Karpas-422 (cell line): Measurements from ENCODE around the gene GSTM1. TPM values are rescaled to one million over a fixed set of nuclear protein-coding genes. Genes with fewer than 3 reads are reported as not detected.

Experiments
- DNase-seq: peaks from one replicate; pipeline ENCODE4 v3.0.0-alpha.2; 2015
- H2AFZ ChIP-seq: fragments of 200-600 bp; sonication (generic); 2 replicates; pipeline ENCODE4 v1.6.1; 2014; ENCODE audit warnings: antibody characterized with exemption, low read length, mixed read lengths
- H3K27ac ChIP-seq: fragments of 200-600 bp; sonication (generic); 2 replicates; pipeline ENCODE4 v1.5.1; 2014; ENCODE audit warnings: mild to moderate bottlenecking, low read length, moderate library complexity
- H3K27me3 ChIP-seq: fragments of 200-600 bp; sonication (generic); 2 replicates; pipeline ENCODE4 v1.6.1; 2014; ENCODE audit warnings: low read length, mixed read lengths
- H3K36me3 ChIP-seq: fragments of 200-600 bp; sonication (generic); 2 replicates; pipeline ENCODE4 v1.6.1; 2014; ENCODE audit warnings: low read length, mixed read lengths; ENCODE audit not compliant: insufficient read depth
- H3K4me1 ChIP-seq: fragments of 200-600 bp; sonication (generic); 2 replicates; pipeline ENCODE4 v1.6.1; 2014; ENCODE audit warnings: mild to moderate bottlenecking, low read length, mixed read lengths
- H3K4me2 ChIP-seq: fragments of 200-600 bp; sonication (generic); 2 replicates; pipeline ENCODE4 v1.6.1; 2014; ENCODE audit warnings: low read length, low read depth, mild to moderate bottlenecking; ENCODE audit not compliant: poor library complexity, severe bottlenecking
- H3K4me3 ChIP-seq: fragments of 200-600 bp; sonication (generic); 2 replicates; pipeline ENCODE4 v1.5.1; 2014; ENCODE audit warnings: mild to moderate bottlenecking, antibody characterized with exemption, low read length, mixed read lengths
- H3K79me2 ChIP-seq: fragments of 200-600 bp; sonication (generic); 2 replicates; pipeline ENCODE4 v1.6.1; 2014; ENCODE audit warnings: mild to moderate bottlenecking, low read length, mixed read lengths
- H3K9ac ChIP-seq: fragments of 200-600 bp; sonication (generic); 2 replicates; pipeline ENCODE4 v1.6.0; 2014; ENCODE audit warnings: low read length
- H3K9me2 ChIP-seq: fragments of 200-600 bp; sonication (generic), shearing (Covaris generic); replicated peaks from 2 replicates; pipeline ENCODE4 v1.6.0; 2014; ENCODE audit warnings: mild to moderate bottlenecking, low read length, moderate library complexity; ENCODE audit not compliant: insufficient read depth
- H3K9me3 ChIP-seq: fragments of 300-700, 200-600 bp; sonication (generic); 2 replicates; pipeline ENCODE4 v1.6.1; 2014; ENCODE audit warnings: low read length, mixed read lengths
- H4K20me1 ChIP-seq: fragments of 200-600 bp; sonication (generic); 2 replicates; pipeline ENCODE4 v1.6.1; 2014; ENCODE audit warnings: mild to moderate bottlenecking, antibody characterized with exemption, low read length, low read depth; ENCODE audit not compliant: insufficient read depth
- total RNA-seq: library from RNA; depleted of rRNA; stranded (reverse); fragments of >200 nt; shearing (Covaris generic); gene quantifications from 2 replicates; pipeline ENCODE4 v1.2.3, GENCODE V29; 2014; ENCODE audit warnings: low replicate concordance; rRNA removed

Gene GSTM1
- 8.5 and 14.4 TPM in 2 replicates for total RNA-seq

- no peak within 1 kb of the TSS for H3K27ac ChIP-seq
- H3K9ac ChIP-seq = peak within 1 kb of the TSS; percentile 73
- peaks cover 4% of the 10 kb centered on the region; the same call in 1 of the 2 replicates for H3K4me1 ChIP-seq
- peak; percentile 82 for DNase-seq
- no peaks in the 10 kb centered on the region for H3K27me3 ChIP-seq
- no peaks in the 10 kb centered on the region for H3K9me3 ChIP-seq
- H3K4me3 ChIP-seq = peak within 1 kb of the TSS; percentile 63
- H3K9me2 ChIP-seq = no peaks in the 10 kb centered on the region
- no peaks in the 10 kb centered on the region for H4K20me1 ChIP-seq
- H3K79me2 ChIP-seq = no peaks in the 10 kb centered on the region
- peak within 1 kb of the TSS; percentile 62 for H3K4me2 ChIP-seq
- peak within 1 kb of the TSS; percentile 89 for H2AFZ ChIP-seq
- H3K36me3 ChIP-seq = no peaks in the 10 kb centered on the region
These were observed at the start of gene GSTM1 for GRCh38 chr1:109687641-109688499. GSTM1 (plus strand) TSS chr1:109687817; CDS start chr1:109687874, 57 bp downstream.

DNA sequence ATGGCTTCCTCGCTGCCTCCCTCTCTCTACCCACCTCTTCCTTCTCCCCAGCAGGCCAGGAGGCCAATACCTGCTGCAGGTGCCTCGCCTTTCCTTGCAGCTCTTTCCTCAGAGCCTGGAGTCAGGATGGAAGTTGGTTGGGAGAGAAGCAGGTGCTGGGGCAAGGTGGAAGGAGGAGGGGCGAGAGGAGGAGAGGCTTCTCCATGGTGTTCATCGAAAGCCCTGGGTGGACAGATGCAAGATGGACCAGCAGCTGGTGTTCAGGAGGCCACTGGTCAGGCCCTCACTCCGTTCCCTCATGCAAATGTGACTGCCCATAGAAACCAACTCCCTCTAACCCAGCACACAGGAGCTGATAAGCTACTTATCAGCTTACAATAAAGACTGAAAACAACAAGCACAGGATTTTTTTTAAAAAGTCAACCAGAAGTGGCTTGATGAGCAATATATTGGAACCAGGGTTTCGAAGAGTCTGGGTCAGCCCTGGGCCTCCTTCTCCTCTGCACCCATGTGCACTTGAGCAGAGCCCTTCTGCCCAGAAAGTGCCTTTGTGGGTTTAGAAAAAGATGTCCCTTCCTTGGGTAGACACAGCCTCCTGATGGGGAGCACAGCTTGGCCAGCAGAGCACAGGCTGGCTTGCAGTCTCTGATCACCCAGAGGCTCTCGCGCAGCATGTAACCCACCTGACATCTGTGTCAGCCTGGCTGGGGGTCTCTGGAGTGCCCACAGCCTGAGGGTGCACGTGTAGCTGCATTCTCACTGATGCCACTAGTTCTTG, 48.4 kb upstream of the GSTM1 start:
- H3K36me3 ChIP-seq = no peaks in the 10 kb centered on the region
- H3K9me3 ChIP-seq = no peaks in the 10 kb centered on the region
- peaks cover 4% of the 10 kb centered on the region for H3K4me1 ChIP-seq
- H2AFZ ChIP-seq = no peak overlapping the region
- H3K79me2 ChIP-seq = no peaks in the 10 kb centered on the region
- no peaks in the 10 kb centered on the region for H3K9me2 ChIP-seq
- no peak overlapping the region for H3K9ac ChIP-seq
- no peaks in the 10 kb centered on the region for H3K27me3 ChIP-seq
- H3K4me3 ChIP-seq = no peak overlapping the region
- no peak for DNase-seq
- no peak overlapping the region for H3K4me2 ChIP-seq
- no peak overlapping the region for H3K27ac ChIP-seq
- H4K20me1 ChIP-seq = no peaks in the 10 kb centered on the region

DNA sequence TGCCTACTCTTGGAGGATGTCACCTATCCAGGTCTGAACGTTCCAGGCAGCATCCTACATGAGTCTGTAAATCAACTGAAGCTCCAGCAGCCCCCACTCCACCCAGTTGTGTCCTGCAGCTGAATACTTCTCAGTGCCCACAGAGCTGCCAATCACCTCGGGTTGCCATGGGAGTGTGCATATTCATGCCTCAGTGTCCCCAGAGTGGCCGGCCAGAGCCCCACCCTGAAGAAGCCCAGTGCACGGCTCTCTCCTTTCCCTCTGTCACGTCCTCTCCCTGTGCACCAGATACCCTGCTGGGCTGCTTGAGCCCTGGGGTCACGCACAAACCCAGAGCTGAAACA, 47.8 kb upstream of the GSTM1 start:
- Histone ChIP-seq H4K20me1 (no peaks in the 10 kb centered on the region), H3K4me1 (peaks cover 4% of the 10 kb centered on the region), H3K4me2 (no peak overlapping the region), H3K9ac (no peak overlapping the region), H3K9me2 (no peaks in the 10 kb centered on the region), H2AFZ (no peak overlapping the region), H3K27ac (no peak overlapping the region), H3K4me3 (no peak overlapping the region), H3K79me2 (no peaks in the 10 kb centered on the region), H3K27me3 (no peaks in the 10 kb centered on the region), H3K36me3 (no peaks in the 10 kb centered on the region), H3K9me3 (no peaks in the 10 kb centered on the region)
- DNase-seq = no peak

DNA sequence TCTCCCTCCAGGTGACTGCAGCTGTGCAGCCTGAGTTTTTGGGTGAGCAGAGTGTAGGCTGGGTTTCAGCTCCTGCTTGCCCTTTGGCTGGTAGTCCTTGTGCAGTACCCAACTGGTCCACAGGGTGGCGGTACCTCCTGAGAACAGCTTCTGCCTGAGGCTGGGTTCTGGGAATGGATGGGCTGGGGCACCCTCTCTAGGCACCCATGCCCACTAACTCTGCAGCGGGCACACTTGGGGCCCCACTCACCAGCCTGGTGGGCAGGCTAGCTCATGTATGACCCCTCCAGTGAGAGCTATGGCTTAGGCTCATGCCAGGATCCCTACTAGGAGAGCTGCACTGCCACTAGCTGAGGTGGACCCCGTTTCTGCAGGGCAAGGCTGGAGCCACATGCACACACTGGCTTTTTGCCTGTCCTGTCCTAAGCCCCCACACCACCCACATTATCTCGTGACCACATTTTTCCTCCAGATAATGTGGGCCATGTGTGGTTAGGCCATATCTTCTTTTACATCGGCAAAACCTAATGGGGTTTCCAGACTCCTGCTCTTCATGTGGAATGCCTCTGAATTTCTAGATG, 47.2 kb upstream of the GSTM1 start:
- H3K36me3 ChIP-seq = no peaks in the 10 kb centered on the region
- no peak overlapping the region for H3K27ac ChIP-seq
- no peak overlapping the region for H2AFZ ChIP-seq
- H3K9ac ChIP-seq = 0 out of 2 replicates have a peak overlapping the region, but pooled peaks have one; percentile 6
- H3K9me2 ChIP-seq = no peaks in the 10 kb centered on the region
- H3K4me1 ChIP-seq = peaks cover 4% of the 10 kb centered on the region; the same call in 1 of the 2 replicates
- H3K9me3 ChIP-seq = no peaks in the 10 kb centered on the region
- no peaks in the 10 kb centered on the region for H3K79me2 ChIP-seq
- H3K4me2 ChIP-seq = no peak overlapping the region
- H4K20me1 ChIP-seq = no peaks in the 10 kb centered on the region
- DNase-seq = peak; percentile 93
- H3K27me3 ChIP-seq = no peaks in the 10 kb centered on the region
- H3K4me3 ChIP-seq = no peak overlapping the region

DNA sequence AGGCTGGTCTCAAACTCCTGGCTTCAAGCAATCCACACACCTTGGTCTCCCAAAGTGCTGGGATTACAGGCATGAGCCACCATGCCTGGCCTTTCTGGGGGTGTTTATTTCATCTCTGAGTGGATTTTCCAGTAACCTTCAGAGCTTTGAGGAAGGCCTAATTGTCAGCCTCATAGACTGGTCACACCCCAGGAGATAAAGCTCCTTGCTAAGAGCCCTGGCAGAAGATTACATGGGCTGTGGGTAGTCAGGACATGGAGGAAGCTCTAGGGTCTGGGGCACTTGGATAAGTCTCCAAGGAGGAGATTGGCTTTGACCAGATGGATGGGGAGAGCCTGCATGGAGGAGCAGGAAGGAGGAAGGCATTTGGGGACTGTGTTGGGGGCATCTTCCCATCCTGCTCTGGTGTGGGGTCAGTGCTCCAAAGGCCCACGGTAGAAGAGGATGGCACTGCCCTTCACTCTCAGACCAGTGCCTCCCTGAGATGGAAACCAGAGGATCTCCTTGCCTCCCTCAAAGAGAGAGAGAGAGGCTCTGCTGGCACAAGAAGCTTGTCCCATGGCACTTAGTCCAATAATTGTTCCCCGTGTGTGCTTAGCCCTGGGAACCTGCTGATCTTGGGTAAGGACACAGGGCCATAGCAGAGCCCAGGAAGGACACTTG, 46.4 kb upstream of the GSTM1 start:
- no peaks in the 10 kb centered on the region for H3K9me3 ChIP-seq
- H4K20me1 ChIP-seq = no peaks in the 10 kb centered on the region
- no peak overlapping the region for H2AFZ ChIP-seq
- no peak overlapping the region for H3K27ac ChIP-seq
- H3K27me3 ChIP-seq = no peaks in the 10 kb centered on the region
- no peaks in the 10 kb centered on the region for H3K36me3 ChIP-seq
- H3K4me2 ChIP-seq = no peak overlapping the region
- DNase-seq = no peak
- H3K4me1 ChIP-seq = peaks cover 4% of the 10 kb centered on the region; the same call in 1 of the 2 replicates
- no peak overlapping the region for H3K4me3 ChIP-seq
- H3K9ac ChIP-seq = no peak overlapping the region
- H3K9me2 ChIP-seq = no peaks in the 10 kb centered on the region
- no peaks in the 10 kb centered on the region for H3K79me2 ChIP-seq

DNA sequence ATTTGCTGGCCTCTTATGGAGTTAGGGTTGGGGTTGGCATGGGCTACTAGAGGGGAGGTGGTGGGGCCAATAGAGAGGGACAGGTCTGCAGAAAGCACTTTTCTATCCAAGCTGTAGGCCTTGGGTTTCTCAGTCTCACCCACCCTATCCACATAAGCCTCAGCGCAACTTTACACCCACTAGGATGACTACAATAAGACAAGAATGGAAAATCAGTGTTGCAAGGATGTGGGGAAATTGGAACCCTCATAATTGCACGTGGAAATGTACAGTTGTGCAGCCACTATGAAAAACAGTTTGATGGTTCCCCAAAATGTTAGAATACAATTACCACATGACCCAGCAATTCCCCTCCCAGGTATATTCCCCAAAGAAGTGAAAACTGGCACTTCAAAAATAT, 45.8 kb upstream of the GSTM1 start:
- no peak overlapping the region for H3K4me3 ChIP-seq
- peaks cover 4% of the 10 kb centered on the region; the same call in 1 of the 2 replicates for H3K4me1 ChIP-seq
- H3K9me2 ChIP-seq = no peaks in the 10 kb centered on the region
- H2AFZ ChIP-seq = no peak overlapping the region
- no peaks in the 10 kb centered on the region for H4K20me1 ChIP-seq
- no peaks in the 10 kb centered on the region for H3K36me3 ChIP-seq
- no peak for DNase-seq
- no peak overlapping the region for H3K27ac ChIP-seq
- H3K9ac ChIP-seq = no peak overlapping the region
- no peaks in the 10 kb centered on the region for H3K79me2 ChIP-seq
- no peaks in the 10 kb centered on the region for H3K27me3 ChIP-seq
- H3K4me2 ChIP-seq = no peak overlapping the region
- H3K9me3 ChIP-seq = no peaks in the 10 kb centered on the region

DNA sequence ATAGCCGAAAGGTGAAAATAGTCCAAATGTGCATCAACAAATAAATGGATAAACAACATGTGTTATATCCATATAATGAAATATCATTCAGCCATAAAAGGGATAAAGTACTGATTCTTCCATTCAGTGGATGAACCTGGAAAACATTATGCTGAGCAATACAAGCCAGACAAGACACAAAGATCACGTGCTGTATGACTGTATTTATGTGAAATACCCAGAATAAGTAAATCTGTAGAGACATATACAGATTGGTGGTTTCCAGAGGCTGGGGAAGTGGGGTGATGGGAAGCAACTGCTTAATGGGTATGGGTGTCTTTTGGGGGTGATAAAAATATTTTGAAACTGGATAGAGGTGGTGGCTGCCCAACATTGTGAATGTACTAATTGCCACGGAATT, 45.0 kb upstream of the GSTM1 start:
- H3K27me3 ChIP-seq = no peaks in the 10 kb centered on the region
- no peak overlapping the region for H3K4me3 ChIP-seq
- no peak overlapping the region for H2AFZ ChIP-seq
- H3K4me1 ChIP-seq = peaks cover 4% of the 10 kb centered on the region; the same call in 1 of the 2 replicates
- H3K9me3 ChIP-seq = no peaks in the 10 kb centered on the region
- DNase-seq = no peak
- H4K20me1 ChIP-seq = no peaks in the 10 kb centered on the region
- no peaks in the 10 kb centered on the region for H3K9me2 ChIP-seq
- no peak overlapping the region for H3K9ac ChIP-seq
- H3K27ac ChIP-seq = no peak overlapping the region
- no peaks in the 10 kb centered on the region for H3K79me2 ChIP-seq
- H3K4me2 ChIP-seq = no peak overlapping the region
- H3K36me3 ChIP-seq = no peaks in the 10 kb centered on the region
